Measurements from ENCODE around the gene S100A2.

DNA sequence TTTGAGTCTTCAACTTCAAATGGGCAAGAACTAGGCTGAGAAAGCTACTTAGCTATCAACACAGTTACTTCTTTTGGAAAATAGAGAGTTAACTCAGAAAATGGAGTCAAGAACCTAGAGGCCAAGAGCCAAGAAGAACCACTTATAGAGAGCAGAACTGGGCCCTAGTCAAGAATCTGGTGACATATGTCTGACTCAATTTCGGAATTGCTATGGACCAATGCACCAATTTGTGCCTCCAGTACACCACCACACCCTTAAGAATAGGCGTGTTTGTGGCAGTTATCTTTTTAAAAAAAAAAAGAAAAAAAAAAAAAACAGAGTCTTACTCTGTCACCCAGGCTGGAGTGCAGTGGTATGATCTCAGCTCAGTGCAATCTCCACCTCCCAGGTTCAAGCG is 7.8 kb downstream of the S100A2 start:
- TF ChIP-seq, protein P1, sequence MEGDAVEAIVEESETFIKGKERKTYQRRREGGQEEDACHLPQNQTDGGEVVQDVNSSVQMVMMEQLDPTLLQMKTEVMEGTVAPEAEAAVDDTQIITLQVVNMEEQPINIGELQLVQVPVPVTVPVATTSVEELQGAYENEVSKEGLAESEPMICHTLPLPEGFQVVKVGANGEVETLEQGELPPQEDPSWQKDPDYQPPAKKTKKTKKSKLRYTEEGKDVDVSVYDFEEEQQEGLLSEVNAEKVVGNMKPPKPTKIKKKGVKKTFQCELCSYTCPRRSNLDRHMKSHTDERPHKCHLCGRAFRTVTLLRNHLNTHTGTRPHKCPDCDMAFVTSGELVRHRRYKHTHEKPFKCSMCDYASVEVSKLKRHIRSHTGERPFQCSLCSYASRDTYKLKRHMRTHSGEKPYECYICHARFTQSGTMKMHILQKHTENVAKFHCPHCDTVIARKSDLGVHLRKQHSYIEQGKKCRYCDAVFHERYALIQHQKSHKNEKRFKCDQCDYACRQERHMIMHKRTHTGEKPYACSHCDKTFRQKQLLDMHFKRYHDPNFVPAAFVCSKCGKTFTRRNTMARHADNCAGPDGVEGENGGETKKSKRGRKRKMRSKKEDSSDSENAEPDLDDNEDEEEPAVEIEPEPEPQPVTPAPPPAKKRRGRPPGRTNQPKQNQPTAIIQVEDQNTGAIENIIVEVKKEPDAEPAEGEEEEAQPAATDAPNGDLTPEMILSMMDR (IDR thresholded peaks at IDR 0.05): no peak
- TF ChIP-seq POLR2A (IDR thresholded peaks at IDR 0.05) (no peak), EP300 (IDR thresholded peaks at IDR 0.05) (no peak)

Data from tibial nerve (tissue), 4 donors.